HG03039 (cell line): ENCODE data around the gene RAE1.

ENCODE experiments used
- ATAC-seq: cut with Tn5 transposase; IDR thresholded peaks from one replicate; pipeline ENCODE4 v1.9.1; 2021; ENCODE audit warnings: mild to moderate bottlenecking, moderate library complexity; ENCODE audit not compliant: unreplicated experiment

RAE1 gene

GRCh38 chr20:57387463-57387862 is 36.4 kb downstream of the RAE1 start:
- ATAC-seq: no peak

DNA sequence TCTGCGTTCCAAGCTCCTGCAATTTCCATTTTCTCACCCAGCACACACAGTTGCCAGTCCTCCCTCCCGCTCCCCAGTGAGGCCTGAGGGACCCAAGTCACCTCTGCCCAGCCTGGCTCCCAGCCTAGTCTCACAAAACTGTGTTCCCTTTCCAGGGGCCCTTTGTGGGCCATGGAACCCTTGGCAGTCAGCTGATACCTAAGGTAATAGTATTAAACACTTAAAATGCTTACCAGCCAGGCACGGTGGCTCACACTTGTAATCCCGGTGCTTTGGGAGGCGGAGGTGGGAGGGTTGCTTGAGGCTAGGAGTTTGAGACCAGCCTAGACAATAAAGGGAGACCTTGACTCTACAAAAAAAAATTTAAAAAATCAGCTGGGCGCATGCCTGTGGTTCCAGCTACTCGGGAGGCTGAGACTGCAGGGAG is 36.9 kb downstream of the RAE1 start:
- no peak for ATAC-seq

GRCh38 chr20:57388953-57389694 is 38.1 kb downstream of the RAE1 start:
- no peak for ATAC-seq

GRCh38 chr20:57389695-57390603 is 38.9 kb downstream of the RAE1 start:
- no peak for ATAC-seq

DNA sequence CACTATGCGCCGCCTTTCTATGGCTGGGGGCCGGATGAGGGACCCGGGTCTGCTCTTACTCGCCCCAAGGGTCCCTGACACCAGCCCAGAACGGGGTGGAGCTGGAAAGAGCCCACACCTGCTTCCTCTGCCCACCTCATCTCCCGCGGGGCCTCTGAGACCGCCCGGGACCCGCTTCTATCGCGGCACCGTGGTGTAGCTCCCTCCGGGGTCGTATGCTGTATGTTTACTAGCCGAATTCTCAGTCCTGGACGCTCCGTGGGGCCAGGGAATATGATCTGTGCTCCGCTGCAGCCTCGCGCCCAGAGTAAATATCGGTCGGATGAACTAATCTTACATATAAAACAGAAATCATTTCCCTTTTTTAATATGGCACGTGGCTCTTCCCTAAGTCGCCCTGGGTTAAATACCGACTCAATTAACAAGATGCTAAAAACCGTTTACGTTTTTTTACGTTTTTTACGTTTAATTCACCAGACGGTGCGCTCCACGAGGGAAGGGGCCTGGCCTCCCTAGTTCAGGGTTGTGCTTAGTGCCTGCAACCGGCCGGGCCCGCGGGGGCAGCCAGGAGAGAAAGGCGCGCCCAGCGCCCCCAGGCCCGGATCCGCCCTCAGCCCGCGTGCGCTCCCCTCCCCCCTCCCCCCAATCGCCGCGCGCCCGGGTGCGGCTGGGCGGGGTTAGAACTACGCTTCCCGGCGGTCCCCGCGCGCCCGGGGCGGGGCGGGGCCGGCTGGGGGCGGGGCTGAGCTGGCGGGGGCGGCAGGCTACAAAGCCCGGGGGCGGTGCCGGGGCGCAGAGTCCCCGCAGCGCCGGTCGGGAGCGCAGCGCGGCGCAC is 39.8 kb downstream of the RAE1 start, which contains the start of gene RBM38:
TSS of gene RBM38 (plus strand) at position 793 of the 835 bp plus-strand sequence. CDS start 186 bp downstream, outside the sequence.
- peak; percentile 41 for ATAC-seq

DNA sequence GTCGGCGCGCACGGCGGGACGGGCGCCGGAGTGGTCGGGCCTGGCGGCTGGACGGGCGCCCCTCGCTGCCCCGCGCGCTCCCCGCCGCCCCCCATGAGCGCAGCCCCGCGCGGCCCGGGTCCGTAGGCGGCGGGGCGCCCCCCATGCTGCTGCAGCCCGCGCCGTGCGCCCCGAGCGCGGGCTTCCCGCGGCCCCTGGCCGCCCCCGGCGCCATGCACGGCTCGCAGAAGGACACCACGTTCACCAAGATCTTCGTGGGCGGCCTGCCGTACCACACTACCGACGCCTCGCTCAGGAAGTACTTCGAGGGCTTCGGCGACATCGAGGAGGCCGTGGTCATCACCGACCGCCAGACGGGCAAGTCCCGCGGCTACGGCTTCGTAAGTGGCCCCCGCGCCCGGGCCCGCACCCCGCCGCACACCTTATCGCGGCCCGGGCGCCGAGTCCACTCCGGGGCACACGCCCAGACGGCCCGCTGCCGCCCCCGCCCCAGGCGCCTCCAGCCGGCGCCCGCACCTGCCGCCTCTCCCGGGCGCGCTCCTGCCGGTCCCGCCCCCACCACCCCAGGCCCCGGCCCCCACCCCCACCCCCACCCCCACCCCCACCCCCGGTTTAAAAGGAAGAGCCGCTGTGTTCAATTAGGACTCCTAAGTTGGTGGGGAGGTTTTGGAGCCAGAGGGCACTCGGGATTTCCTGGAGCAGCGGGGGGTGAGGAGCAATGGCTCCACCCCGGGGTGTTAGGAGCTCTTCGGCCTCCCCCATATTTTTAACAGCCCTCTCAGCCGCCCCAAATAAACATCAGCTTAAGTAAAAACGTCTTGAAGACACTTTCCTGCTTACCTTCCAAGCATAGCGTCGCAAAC is 40.6 kb downstream of the RAE1 start:
- peak; percentile 14 for ATAC-seq

DNA sequence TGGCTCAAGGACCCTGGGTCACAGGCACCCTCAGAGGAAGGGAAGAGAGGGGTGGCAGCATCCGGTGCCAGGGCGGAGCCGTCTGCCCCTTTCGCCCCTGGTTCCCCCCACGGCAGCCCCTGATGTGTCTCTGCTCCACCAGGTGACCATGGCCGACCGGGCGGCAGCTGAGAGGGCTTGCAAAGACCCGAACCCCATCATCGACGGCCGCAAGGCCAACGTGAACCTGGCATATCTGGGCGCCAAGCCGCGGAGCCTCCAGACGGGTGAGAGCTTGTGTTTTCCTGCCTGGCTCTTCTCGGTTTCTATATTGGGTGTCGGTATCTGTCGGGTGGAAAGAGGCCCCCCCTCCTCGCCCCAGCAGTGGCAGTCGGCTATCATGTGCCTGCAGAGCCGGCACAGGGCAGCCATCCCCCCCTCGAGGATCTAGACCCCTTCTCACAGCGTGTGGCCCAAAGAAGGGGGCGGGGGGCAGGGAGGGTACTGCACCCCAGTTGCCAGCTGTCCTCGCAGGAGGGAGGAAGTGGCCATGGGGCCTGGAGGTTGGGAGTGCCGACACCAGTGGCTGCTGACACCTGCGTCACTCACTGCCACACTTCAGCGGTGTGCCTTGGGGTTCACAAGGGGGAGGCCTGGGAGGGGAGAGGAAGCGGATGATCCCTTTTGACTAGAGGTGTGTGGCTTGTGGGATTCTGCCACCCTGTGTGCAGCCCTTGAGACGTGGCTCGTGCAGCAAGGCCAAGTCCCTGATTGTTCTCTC is 41.6 kb downstream of the RAE1 start:
- no peak for ATAC-seq

DNA sequence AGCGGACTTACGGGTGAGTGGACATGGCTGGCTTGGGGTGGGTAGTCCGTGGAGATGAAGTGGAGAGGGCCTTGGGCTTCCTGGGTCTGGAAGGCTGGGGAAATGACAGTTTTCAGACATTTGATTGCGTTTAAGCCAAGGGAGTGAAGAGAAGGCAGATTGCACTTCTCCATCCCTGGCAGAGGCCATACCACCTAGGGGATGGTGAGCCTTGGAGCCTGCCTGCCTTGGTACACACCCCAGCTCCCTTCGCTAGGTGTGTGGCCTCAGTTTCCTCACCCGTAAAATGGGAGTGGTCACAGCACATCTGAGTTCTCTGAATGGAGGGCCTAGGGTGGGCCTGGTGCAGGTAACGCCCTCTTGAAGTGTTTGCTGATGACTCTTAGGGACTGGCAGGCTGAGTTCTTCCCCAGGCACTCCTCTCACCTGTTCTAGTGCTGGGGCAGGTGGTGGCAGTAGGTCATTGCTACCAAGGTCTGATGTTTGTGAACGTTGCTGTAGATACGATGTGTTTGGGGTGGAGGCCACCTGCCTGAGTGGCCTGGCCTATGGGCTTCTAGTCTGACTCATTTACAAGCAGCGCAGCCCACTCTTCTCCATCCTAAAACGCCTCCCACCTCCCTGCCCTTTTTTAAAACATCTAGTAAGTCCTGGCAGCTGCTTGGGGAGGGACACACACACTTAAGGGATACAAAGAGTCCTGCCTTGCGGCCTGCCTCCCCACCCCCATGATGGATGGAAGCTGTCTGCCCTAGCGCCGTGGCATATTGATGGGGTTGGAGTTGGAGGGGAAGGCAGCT is 42.5 kb downstream of the RAE1 start:
- ATAC-seq: no peak

- no peak for ATAC-seq
Observed at GRCh38 chr20:57394121-57395082, 43.3 kb downstream of the RAE1 start.

DNA sequence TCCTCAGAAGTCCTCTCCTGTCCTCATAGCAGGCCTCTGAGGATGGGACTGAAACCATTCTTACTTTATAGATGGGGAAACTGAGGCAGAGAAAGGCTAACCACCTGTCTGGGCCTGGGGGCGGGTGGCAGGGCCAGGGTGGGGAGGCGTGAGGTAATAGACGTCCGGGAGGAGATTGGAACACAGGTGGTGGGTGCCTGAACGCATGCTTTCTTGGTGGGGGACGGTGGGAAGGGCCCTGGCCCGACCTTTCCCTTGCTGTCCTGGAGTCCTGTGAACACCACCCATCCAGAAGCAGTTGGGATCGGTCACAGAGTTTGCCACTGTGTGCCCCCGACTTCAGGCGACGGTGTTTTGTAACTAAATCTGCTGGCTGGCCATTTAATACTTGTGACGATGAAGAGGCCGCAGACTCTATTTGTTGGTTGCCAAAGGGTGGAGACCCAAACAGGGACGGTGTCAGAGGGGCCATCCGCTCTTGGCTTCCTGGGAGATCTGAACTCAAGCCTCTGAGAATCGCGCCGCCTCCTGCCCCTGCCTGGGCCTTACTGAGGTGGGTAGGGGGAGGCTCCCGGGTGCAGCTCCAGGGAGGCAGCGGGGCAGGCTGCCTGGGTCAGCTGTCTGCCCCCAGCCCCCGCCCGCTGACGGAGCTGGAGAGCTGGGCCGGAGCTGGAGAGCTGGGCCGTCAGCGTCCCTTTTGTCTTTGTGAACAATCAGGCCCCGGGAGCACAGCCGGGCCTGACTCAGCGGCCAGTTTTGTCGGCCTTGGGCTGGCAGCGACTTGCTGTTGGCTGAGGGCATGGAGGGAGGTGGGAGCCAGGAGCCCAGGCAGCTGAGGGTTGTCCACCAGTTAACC is 44.3 kb downstream of the RAE1 start:
- no peak for ATAC-seq

GRCh38 chr20:57396212-57396983 is 45.3 kb downstream of the RAE1 start:
- no peak for ATAC-seq

DNA sequence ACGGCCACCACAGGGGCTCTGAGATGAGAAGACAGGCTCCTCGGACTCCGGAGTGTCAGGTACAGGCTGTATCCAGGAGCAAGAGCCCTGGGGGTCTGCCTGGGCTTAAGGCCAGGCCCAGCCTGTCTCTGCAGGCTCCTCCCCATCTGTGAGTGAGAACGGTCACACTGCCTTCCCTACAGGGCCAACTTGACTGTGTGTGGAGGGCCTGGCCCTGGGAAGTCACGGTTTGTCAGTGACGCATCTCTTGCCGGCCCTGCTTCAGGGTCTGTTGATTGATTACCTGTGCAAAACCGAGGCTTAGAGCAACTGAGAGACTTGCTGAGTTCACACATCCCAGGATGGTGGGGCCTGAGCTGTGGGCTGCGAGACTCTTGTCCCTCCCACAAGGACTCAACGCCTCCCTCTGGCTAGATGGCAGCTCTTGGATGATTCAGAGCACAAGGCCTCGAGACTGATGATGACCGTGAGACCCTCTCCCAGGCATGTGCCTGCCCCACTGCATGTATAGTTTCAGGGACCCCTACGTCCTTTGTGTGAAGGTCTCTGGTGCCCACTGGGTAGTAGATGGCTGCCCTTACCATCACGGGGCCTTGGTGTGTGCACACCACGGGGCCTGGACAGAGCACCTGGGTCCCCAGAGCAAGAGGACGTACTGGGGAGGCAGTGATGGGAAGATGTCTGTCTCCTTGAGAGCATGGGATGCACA is 46.1 kb downstream of the RAE1 start:
- ATAC-seq: no peak

DNA sequence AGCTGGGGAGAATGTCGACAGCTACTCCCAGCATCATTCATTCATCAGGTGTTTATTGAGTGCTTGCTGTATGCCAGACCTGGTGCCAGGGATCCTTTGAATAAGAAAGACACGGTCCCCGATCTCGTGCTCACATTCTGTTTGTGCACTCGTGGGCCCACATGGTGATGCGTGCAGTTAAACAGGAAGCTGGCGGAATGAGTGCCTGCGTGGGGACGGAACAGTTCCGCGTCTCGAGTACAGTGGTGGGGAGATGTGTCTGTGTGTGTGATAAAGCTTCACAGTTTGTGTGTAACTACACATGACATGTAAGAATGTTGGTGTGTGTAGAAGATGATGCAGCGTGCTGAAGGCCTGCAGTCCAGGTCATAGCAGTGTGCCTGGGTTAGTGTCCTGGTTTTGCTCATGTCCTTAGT is 46.6 kb downstream of the RAE1 start:
- no peak for ATAC-seq

DNA sequence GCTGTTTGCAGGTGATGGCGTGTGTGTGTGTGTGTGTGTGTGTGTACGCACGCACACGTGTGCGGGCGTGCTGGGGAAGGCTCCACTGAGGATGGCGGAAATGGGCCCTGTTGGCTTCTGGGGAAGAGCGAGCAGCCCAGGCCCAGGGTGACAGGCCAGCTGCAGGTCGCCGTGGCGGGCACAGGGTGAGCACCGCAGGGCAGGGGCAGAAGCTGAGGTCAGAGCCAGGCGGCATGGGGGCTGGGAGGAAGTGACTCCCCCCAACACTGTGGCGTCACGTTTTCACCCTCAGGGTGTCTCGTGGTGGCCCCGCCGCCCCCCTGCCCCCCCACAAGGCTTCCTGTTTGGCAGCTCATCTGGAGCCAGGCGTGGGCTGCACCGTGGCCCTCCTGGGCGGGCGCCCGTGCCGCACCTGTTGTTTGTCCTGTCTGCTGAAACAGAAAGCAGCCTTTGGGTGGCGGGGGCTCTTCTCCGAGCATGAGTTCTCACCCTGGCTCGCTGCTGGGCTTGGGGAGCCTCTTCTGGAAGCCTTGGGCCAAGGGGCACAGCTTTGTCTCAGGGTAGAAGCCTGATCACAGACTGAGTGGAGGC is 47.3 kb downstream of the RAE1 start:
- peak; percentile 51 for ATAC-seq
